ENCODE data around the gene CCDC93.
"Not testable (repeated sequence)": the region's sequence is repeated elsewhere in the genome, so short reads cannot be mapped to it uniquely, and the experiment has no call there.

The CCDC93 gene

GRCh38 chr2:118044854-118045253 is 31.0 kb upstream of the CCDC93 start:
- FAIRE-seq, result no peak

GRCh38 chr2:118044103-118044716 is 30.3 kb upstream of the CCDC93 start:
- FAIRE-seq, result no peak

- FAIRE-seq, result no peak
Measured at GRCh38 chr2:118040891-118041290, 27.0 kb upstream of the CCDC93 start.

GRCh38 chr2:118032169-118033013 is 18.5 kb upstream of the CCDC93 start:
- FAIRE-seq, result peak; percentile 78

- no peak for FAIRE-seq
Measured at GRCh38 chr2:118031566-118031965, 17.7 kb upstream of the CCDC93 start.

- FAIRE-seq, result no peak
Measured at GRCh38 chr2:118029025-118029424, 15.2 kb upstream of the CCDC93 start.

GRCh38 chr2:118021356-118021755 is 7.5 kb upstream of the CCDC93 start:
- no peak for FAIRE-seq

GRCh38 chr2:118019821-118020220 is 6.0 kb upstream of the CCDC93 start:
- no peak for FAIRE-seq

GRCh38 chr2:118016911-118017310 is 3.0 kb upstream of the CCDC93 start:
- FAIRE-seq, result no peak

- not testable (repeated sequence) for FAIRE-seq
Measured at GRCh38 chr2:118015761-118016160, 1.9 kb upstream of the CCDC93 start.

- no peak for FAIRE-seq
Measured at GRCh38 chr2:118014492-118014824, 588 bp upstream of the CCDC93 start.

GRCh38 chr2:118013221-118013723 is 598 bp downstream of the CCDC93 start:
- no peak for FAIRE-seq

- no peak for FAIRE-seq
Measured at GRCh38 chr2:118012778-118013177, 1.1 kb downstream of the CCDC93 start.

GRCh38 chr2:118010473-118010872 is 3.4 kb downstream of the CCDC93 start:
- FAIRE-seq, result no peak

GRCh38 chr2:118006861-118007260 is 7.0 kb downstream of the CCDC93 start:
- no peak for FAIRE-seq

GRCh38 chr2:118006326-118006725 is 7.5 kb downstream of the CCDC93 start:
- no peak for FAIRE-seq

- peak; percentile 92 for FAIRE-seq
Measured at GRCh38 chr2:118003396-118003824, 10.5 kb downstream of the CCDC93 start.

GRCh38 chr2:118000041-118000440 is 13.8 kb downstream of the CCDC93 start:
- FAIRE-seq, result no peak

- no peak for FAIRE-seq
Measured at GRCh38 chr2:117997872-117998454, 15.9 kb downstream of the CCDC93 start.

- no peak for FAIRE-seq
Measured at GRCh38 chr2:117996525-117996924, 17.3 kb downstream of the CCDC93 start.

GRCh38 chr2:117994729-117995128 is 19.1 kb downstream of the CCDC93 start:
- no peak for FAIRE-seq

GRCh38 chr2:117989854-117990438 is 23.9 kb downstream of the CCDC93 start:
- FAIRE-seq, result no peak

- no peak for FAIRE-seq
Measured at GRCh38 chr2:117987121-117987520, 26.7 kb downstream of the CCDC93 start.

GRCh38 chr2:117985092-117985491 is 28.8 kb downstream of the CCDC93 start:
- no peak for FAIRE-seq
